CD8-positive, alpha-beta memory T cell (primary cell): ENCODE measurements around the gene MACF1. TPM values are rescaled to one million over a fixed set of nuclear protein-coding genes. Genes with fewer than 3 reads are reported as not detected.

Source experiments
- CTCF ChIA-PET: fragments of 350-600 bp; sonication (Branson Sonifier 250); formaldehyde crosslinking; loops from one replicate; lab custom pipeline; 2021; ENCODE audit warnings: antibody characterized with exemption; lab: Charles Lee
- POLR2A ChIA-PET: fragments of 350-600 bp; sonication (Branson Sonifier 250); formaldehyde crosslinking; loops from one replicate; lab custom pipeline; 2021; ENCODE audit warnings: antibody characterized with exemption; lab: Charles Lee
- DNase-seq, 5 donors: peaks; one replicate each; pipeline versions ENCODE4 v3.0.0 to v3.0.0-alpha.2; 2020 to 2022; ENCODE audit warnings: mixed read lengths in 1 of 5
- H3K27ac ChIP-seq: one replicate; pipeline ENCODE4 v1.7.0; 2013; ENCODE audit warnings: low read depth, mild to moderate bottlenecking, low read length, moderate library complexity
- H3K27me3 ChIP-seq: 2 replicates; pipeline ENCODE4 v1.7.0; 2013; ENCODE audit warnings: low read length, mild to moderate bottlenecking; ENCODE audit not compliant: insufficient read depth, poor library complexity, severe bottlenecking
- H3K36me3 ChIP-seq: 2 replicates; pipeline ENCODE4 v1.7.0; 2013; ENCODE audit warnings: mild to moderate bottlenecking, low read length, moderate library complexity; ENCODE audit not compliant: insufficient read depth
- H3K4me1 ChIP-seq: 2 replicates; pipeline ENCODE4 v1.7.0; 2013; ENCODE audit warnings: mild to moderate bottlenecking, low read length, moderate library complexity; ENCODE audit not compliant: insufficient read depth
- H3K4me3 ChIP-seq: 2 replicates; pipeline ENCODE4 v1.7.0; 2013; ENCODE audit warnings: mild to moderate bottlenecking, low read length
- H3K9me3 ChIP-seq: 2 replicates; pipeline ENCODE4 v1.7.0; 2013; ENCODE audit warnings: mild to moderate bottlenecking, low read length
- H3K27ac Mint-ChIP-seq, 8 donors: one replicate each; pipeline ENCODE4 v1.8.0; 2020 to 2021; ENCODE audit warnings: mixed read lengths in 8 of 8, mild to moderate bottlenecking in 6 of 8, inconsistent platforms in 3 of 8, moderate library complexity in 3 of 8
- H3K27me3 Mint-ChIP-seq, 2 donors: one replicate each; pipeline ENCODE4 v1.8.0; 2020 to 2021; ENCODE audit warnings: mixed read lengths in 2 of 2, mild to moderate bottlenecking in 1 of 2, moderate library complexity in 1 of 2
- H3K36me3 Mint-ChIP-seq, 3 donors: one replicate each; pipeline ENCODE4 v1.8.0; 2020 to 2021; ENCODE audit warnings: mixed read lengths in 3 of 3, inconsistent platforms in 1 of 3, mild to moderate bottlenecking in 1 of 3
- H3K4me1 Mint-ChIP-seq, 3 donors: one replicate each; pipeline ENCODE4 v1.8.0; 2020 to 2021; ENCODE audit warnings: mixed read lengths in 3 of 3, inconsistent platforms in 1 of 3, mild to moderate bottlenecking in 1 of 3
- H3K4me3 Mint-ChIP-seq, 7 donors: one replicate each; pipeline ENCODE4 v1.8.0; 2020 to 2021; ENCODE audit warnings: mixed read lengths in 7 of 7, mild to moderate bottlenecking in 6 of 7, moderate library complexity in 4 of 7, inconsistent platforms in 2 of 7
- H3K9me3 Mint-ChIP-seq, 5 donors: one replicate each; pipeline ENCODE4 v1.8.0; 2020 to 2022; ENCODE audit warnings: mixed read lengths in 5 of 5, mild to moderate bottlenecking in 3 of 5, moderate library complexity in 2 of 5, inconsistent platforms in 1 of 5
- polyA plus RNA-seq: library from polyadenylated mRNA; unstranded; fragments of 300-500 nt; fragmentation: Illumina TruSeq; gene quantifications from one replicate; pipeline ENCODE4 v1.2.3, GENCODE V29; 2021
- total RNA-seq, 2 experiments: library from RNA; stranded (reverse); gene quantifications; one replicate each; pipeline ENCODE4 v1.2.3, GENCODE V29; 2021

MACF1 gene
- total and polyA plus RNA-seq, 3 experiments from 2014 or later = 87.6 to 154 (median 151) TPM

DNA sequence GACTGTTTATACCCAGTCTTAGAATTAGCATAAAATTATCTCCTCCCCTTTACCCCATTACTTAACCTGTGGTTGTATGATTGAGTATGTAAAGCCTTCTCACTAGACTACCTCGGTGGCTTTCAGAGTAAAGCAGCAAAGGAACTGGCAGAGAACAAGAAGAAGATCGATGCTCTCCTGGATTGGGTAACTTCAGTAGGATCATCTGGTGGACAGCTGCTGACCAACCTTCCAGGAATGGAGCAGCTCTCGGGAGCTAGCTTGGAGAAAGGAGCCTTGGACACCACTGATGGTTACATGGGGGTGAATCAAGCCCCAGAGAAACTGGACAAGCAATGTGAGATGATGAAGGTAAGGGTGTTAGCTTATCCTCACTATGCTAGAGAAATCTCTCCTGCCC is 148.4 kb downstream of the MACF1 start:
- peaks cover 0 to 93% (median 30%) of the 10 kb centered on the region in 3 donors for H3K36me3 Mint-ChIP-seq
- POLR2A ChIA-PET = no interaction called here
- no peaks in the 10 kb centered on the region for H3K27me3 ChIP-seq
- no peak overlapping the region for H3K4me3 ChIP-seq
- peaks cover 0 to 4% (median 0%) of the 10 kb centered on the region in 3 donors for H3K4me1 Mint-ChIP-seq
- no peaks in the 10 kb centered on the region for H3K9me3 Mint-ChIP-seq
- H3K4me3 Mint-ChIP-seq = no peak overlapping the region
- CTCF ChIA-PET = interaction anchor here (1.7 kb wide), 1 partner anchor 13 kb away, joined by 3 read pairs; no protein-coding TSS in a partner anchor
- DNase-seq = no peak
- H3K27ac ChIP-seq = no peak overlapping the region
- peaks cover 67% of the 10 kb centered on the region for H3K36me3 ChIP-seq
- H3K27me3 Mint-ChIP-seq = no peaks in the 10 kb centered on the region
- no peaks in the 10 kb centered on the region for H3K9me3 ChIP-seq
- peak overlapping the region in 4 of 8 donors; percentile 5 to 56 (median 46) for H3K27ac Mint-ChIP-seq
- H3K4me1 ChIP-seq = no peaks in the 10 kb centered on the region

DNA sequence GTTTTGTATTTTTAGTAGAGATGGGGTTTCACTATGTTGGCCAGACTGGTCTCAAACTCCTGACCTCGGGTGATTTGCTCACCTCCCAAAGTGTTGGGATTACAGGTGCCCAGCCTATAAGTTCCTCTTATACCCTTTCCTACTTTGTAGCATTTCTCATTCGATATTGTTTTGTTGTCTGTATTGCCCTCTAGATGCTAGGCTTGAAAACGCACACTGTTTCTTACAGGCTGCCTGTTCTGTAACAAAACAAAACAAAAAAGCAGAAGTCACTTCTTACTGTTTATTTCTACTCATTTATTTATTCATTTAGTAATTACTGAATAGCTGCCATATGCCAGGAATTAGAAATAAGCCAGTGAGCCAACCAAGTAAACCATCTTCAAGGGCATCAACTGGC is 150.1 kb downstream of the MACF1 start:
- H3K27me3 ChIP-seq = no peaks in the 10 kb centered on the region
- no peak for DNase-seq
- Mint-ChIP-seq H3K27ac (no peak overlapping the region), H3K27me3 (no peaks in the 10 kb centered on the region), H3K9me3 (no peaks in the 10 kb centered on the region), H3K36me3 (peaks cover 4 to 93% (median 31%) of the 10 kb centered on the region in 3 donors), H3K4me3 (no peak overlapping the region), H3K4me1 (peaks cover 0 to 4% (median 0%) of the 10 kb centered on the region in 3 donors)
- no peaks in the 10 kb centered on the region for H3K9me3 ChIP-seq
- H3K4me3 ChIP-seq = no peak overlapping the region
- ChIA-PET CTCF (no interaction called here), POLR2A (no interaction called here)
- no peaks in the 10 kb centered on the region for H3K4me1 ChIP-seq
- no peak overlapping the region for H3K27ac ChIP-seq
- peaks cover 70% of the 10 kb centered on the region for H3K36me3 ChIP-seq

DNA sequence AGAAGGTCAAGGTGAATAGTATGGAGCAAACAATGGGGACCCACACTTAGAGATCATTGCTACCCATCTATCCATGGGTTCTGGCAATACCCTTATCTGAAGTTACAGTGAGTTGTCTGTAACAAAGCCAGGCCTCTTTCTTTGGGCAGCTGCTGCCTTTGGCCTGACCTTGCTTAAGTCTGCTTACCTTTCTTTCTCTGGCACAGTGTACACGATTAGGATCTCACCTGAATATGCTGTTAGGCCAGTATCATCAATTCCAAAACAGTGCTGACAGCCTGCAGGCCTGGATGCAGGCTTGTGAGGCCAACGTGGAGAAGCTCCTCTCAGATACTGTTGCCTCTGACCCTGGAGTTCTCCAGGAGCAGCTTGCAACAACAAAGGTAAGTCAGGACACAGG is 154.0 kb downstream of the MACF1 start:
- POLR2A ChIA-PET = no interaction called here
- H3K27ac Mint-ChIP-seq = peak overlapping the region in 5 of 8 donors; percentile 2 to 73 (median 50)
- peaks cover 64% of the 10 kb centered on the region for H3K36me3 ChIP-seq

DNA sequence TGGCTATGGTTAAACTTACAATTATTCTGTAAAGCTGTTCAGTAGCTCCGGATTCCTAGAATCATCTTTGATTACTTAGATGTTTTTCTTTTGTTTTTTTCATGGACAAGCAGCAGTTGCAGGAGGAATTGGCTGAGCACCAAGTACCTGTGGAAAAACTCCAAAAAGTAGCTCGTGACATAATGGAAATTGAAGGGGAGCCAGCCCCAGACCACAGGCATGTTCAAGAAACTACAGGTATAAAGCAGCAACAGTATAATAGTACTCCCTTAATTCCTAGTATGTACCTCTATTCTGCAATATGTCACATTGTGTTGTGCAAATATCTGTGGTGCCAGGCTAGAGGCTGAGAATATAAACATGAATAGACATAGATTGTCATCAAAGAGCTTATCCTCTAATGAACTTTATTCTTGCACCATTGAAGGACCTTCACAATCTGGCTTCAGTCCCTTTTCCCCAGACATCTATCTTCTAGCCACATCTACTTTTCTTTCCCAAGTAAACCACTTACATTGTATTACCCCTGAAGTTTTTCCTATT is 154.6 kb downstream of the MACF1 start:
- Histone ChIP-seq H3K9me3 (no peaks in the 10 kb centered on the region), H3K36me3 (peaks cover 67% of the 10 kb centered on the region), H3K27me3 (no peaks in the 10 kb centered on the region), H3K4me3 (no peak overlapping the region), H3K4me1 (no peaks in the 10 kb centered on the region), H3K27ac (no peak overlapping the region)
- ChIA-PET POLR2A (no interaction called here), CTCF (interaction anchor here (0.7 kb wide), 1 partner anchor 33 kb away, joined by 3 read pairs; no protein-coding TSS in a partner anchor)
- Mint-ChIP-seq H3K9me3 (no peaks in the 10 kb centered on the region), H3K4me3 (no peak overlapping the region), H3K27me3 (no peaks in the 10 kb centered on the region), H3K27ac (peak overlapping the region in 3 of 8 donors; percentile 26 to 56 (median 52)), H3K4me1 (peaks cover 0 to 4% (median 0%) of the 10 kb centered on the region in 3 donors), H3K36me3 (peaks cover 4 to 91% (median 19%) of the 10 kb centered on the region in 3 donors)
- DNase-seq = no peak

More for the DNA sequence above, 154.0 kb downstream of the MACF1 start:
- no peaks in the 10 kb centered on the region for H3K4me1 ChIP-seq
- no peaks in the 10 kb centered on the region for H3K27me3 ChIP-seq
- no peak overlapping the region for H3K27ac ChIP-seq
- no peak overlapping the region for H3K4me3 ChIP-seq
- H3K27me3 Mint-ChIP-seq = no peaks in the 10 kb centered on the region
- no peaks in the 10 kb centered on the region for H3K9me3 Mint-ChIP-seq
- H3K4me3 Mint-ChIP-seq = no peak overlapping the region
- H3K36me3 Mint-ChIP-seq = peaks cover 4 to 91% (median 22%) of the 10 kb centered on the region in 3 donors
- H3K4me1 Mint-ChIP-seq = peaks cover 0 to 4% (median 4%) of the 10 kb centered on the region in 3 donors
- no peak for DNase-seq
- no peaks in the 10 kb centered on the region for H3K9me3 ChIP-seq
- CTCF ChIA-PET = interaction anchor here (0.7 to 1.5 kb wide), 2 partner anchors 34 to 203 kb away, joined by 3 read pairs; no protein-coding TSS in a partner anchor

DNA sequence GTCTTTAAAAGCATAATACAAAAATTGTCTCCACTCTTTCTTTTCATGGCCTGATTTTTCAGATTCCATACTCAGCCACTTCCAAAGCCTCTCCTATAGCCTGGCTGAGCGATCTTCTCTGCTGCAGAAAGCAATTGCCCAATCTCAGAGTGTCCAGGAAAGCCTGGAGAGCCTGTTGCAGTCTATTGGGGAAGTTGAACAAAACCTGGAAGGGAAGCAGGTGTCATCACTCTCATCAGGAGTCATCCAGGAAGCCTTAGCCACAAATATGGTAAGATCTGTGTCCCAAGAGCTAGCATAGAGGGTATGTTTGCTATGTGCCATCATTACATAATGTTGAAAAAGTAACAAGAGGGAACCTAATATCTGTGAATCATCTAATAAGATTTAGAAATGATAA is 156.2 kb downstream of the MACF1 start:
- Mint-ChIP-seq H3K36me3 (peaks cover 4 to 88% (median 19%) of the 10 kb centered on the region in 3 donors), H3K9me3 (no peaks in the 10 kb centered on the region), H3K27ac (peak overlapping the region in 5 of 8 donors; percentile 1 to 72 (median 42)), H3K4me1 (peaks cover 0 to 4% (median 0%) of the 10 kb centered on the region in 3 donors), H3K4me3 (no peak overlapping the region), H3K27me3 (no peaks in the 10 kb centered on the region)
- ChIA-PET POLR2A (interaction anchor here (0.6 kb wide), 1 partner anchor 88 kb away, joined by 4 read pairs; no protein-coding TSS in a partner anchor), CTCF (interaction anchor here (2.0 kb wide), 1 partner anchor 168 kb away, joined by 7 read pairs; no protein-coding TSS in a partner anchor)
- no peak overlapping the region for H3K27ac ChIP-seq
- H3K9me3 ChIP-seq = no peaks in the 10 kb centered on the region
- H3K36me3 ChIP-seq = peaks cover 60% of the 10 kb centered on the region
- H3K4me3 ChIP-seq = no peak overlapping the region
- no peaks in the 10 kb centered on the region for H3K4me1 ChIP-seq
- H3K27me3 ChIP-seq = no peaks in the 10 kb centered on the region
- DNase-seq = no peak

DNA sequence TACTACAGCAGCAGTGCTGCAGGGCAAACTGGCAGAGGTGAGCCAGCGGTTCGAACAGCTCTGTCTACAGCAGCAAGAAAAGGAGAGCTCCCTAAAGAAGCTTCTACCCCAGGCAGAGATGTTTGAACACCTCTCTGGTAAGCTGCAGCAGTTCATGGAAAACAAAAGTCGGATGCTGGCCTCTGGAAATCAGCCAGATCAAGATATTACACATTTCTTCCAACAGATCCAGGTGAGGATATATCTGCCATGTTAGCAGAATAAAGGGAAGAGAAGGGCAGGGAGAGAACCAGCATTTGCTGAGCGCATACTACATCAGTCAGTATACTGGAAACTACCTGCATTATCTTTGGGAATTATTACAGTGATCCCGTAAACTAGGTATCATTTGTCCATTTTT is 157.0 kb downstream of the MACF1 start:
- Histone ChIP-seq H3K9me3 (no peaks in the 10 kb centered on the region), H3K27me3 (no peaks in the 10 kb centered on the region), H3K36me3 (peaks cover 54% of the 10 kb centered on the region), H3K4me3 (no peak overlapping the region), H3K4me1 (no peaks in the 10 kb centered on the region), H3K27ac (no peak overlapping the region)
- Mint-ChIP-seq H3K4me1 (peaks cover 0 to 4% (median 0%) of the 10 kb centered on the region in 3 donors), H3K27ac (peak overlapping the region in 6 of 8 donors; percentile 1 to 48 (median 25)), H3K36me3 (peaks cover 4 to 88% (median 22%) of the 10 kb centered on the region in 3 donors), H3K9me3 (no peaks in the 10 kb centered on the region), H3K27me3 (no peaks in the 10 kb centered on the region), H3K4me3 (no peak overlapping the region)
- DNase-seq = no peak
- ChIA-PET POLR2A (no interaction called here), CTCF (interaction anchor here (1.8 to 2.0 kb wide), 2 partner anchors 33 to 169 kb away, joined by 4 to 7 read pairs; no protein-coding TSS in a partner anchor)

DNA sequence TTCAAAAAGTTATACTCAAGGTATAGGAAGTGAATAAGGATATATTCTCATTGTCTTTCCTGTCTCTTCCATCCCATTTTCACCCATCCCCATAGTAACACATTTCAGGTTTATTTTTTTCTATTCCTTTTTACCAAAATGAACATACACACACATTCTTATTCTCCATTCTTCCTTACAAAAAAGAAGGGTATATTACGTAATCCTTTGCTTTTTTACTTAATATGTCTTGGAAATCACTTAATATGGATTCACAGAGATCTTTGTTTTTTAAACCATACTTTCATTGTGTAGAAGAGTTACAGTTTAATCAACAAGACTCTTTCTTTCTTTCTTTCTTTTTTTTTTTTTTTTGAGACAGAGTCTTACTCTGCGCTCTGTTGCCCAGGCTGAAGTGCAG is 158.8 kb downstream of the MACF1 start:
- CTCF ChIA-PET = interaction anchor here (1.8 kb wide), 1 partner anchor 35 kb away, joined by 4 read pairs; no protein-coding TSS in a partner anchor

DNA sequence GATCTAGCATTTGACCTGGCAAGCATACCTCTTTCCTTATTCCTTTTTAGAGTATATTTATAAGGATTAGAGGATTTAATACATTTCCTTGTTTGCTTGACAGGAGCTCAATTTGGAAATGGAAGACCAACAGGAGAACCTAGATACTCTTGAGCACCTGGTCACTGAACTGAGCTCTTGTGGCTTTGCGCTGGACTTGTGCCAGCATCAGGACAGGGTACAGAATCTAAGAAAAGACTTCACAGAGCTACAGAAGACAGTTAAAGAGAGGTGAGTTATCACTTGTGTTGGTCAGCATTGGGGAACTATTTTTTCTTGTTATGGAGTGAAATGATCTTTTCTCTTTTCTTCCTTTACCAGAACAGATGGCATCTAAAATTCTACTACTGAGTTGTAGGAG is 163.6 kb downstream of the MACF1 start:
- Mint-ChIP-seq H3K36me3 (peaks cover 9 to 86% (median 26%) of the 10 kb centered on the region in 3 donors), H3K27me3 (no peaks in the 10 kb centered on the region), H3K4me1 (no peaks in the 10 kb centered on the region), H3K9me3 (no peaks in the 10 kb centered on the region), H3K4me3 (no peak overlapping the region), H3K27ac (peak overlapping the region in 3 of 8 donors; percentile 15 to 72 (median 68))
- no peak overlapping the region for H3K27ac ChIP-seq
- no peaks in the 10 kb centered on the region for H3K9me3 ChIP-seq
- POLR2A ChIA-PET = no interaction called here
- H3K4me1 ChIP-seq = no peaks in the 10 kb centered on the region
- CTCF ChIA-PET = no interaction called here
- peaks cover 44% of the 10 kb centered on the region for H3K36me3 ChIP-seq
- DNase-seq = no peak
- no peak overlapping the region for H3K4me3 ChIP-seq
- H3K27me3 ChIP-seq = no peaks in the 10 kb centered on the region

More for the DNA sequence above, 158.8 kb downstream of the MACF1 start:
- H3K9me3 Mint-ChIP-seq = no peaks in the 10 kb centered on the region
- no peak for DNase-seq
- peak overlapping the region in 3 of 8 donors; percentile 2 to 77 (median 59) for H3K27ac Mint-ChIP-seq
- peaks cover 1 to 83% (median 19%) of the 10 kb centered on the region in 3 donors for H3K36me3 Mint-ChIP-seq
- H3K4me3 Mint-ChIP-seq = no peak overlapping the region
- H3K4me1 Mint-ChIP-seq = peaks cover 0 to 4% (median 0%) of the 10 kb centered on the region in 3 donors
- Histone ChIP-seq H3K4me1 (no peaks in the 10 kb centered on the region), H3K27ac (no peak overlapping the region), H3K9me3 (no peaks in the 10 kb centered on the region), H3K4me3 (no peak overlapping the region), H3K27me3 (no peaks in the 10 kb centered on the region), H3K36me3 (peaks cover 41% of the 10 kb centered on the region)
- no peaks in the 10 kb centered on the region for H3K27me3 Mint-ChIP-seq
- POLR2A ChIA-PET = no interaction called here
